HepG2 (cell line): ENCODE results near the gene RAB3C. TPM values are rescaled to one million over a fixed set of nuclear protein-coding genes. Genes with fewer than 3 reads are reported as not detected.

ENCODE experiments used
- ATAC-seq: fragments of 200-7000 bp; cut with Tn5 transposase; 3 replicates; pipeline ENCODE4 v1.9.1; 2020; ENCODE audit warnings: mild to moderate bottlenecking, moderate library complexity
- BruUV-seq: library from RNA; stranded (reverse); fragments of 400-500 nt; replicated peaks from 2 replicates; lab custom pipeline; 2021; lab: Mats Ljungman, UMichigan
- CTCF ChIA-PET: fragments of 300-600 bp; formaldehyde crosslinking; extraction: SDS; loops from one replicate; lab custom pipeline; 2021; ENCODE audit warnings: low total read pairs, inconsistent platforms, low intra/inter-chr PET ratio; lab: Yijun Ruan, JAX
- POLR2A ChIA-PET: fragments of 350-600 bp; sonication (Branson Sonifier 250); formaldehyde crosslinking; loops from one replicate; lab custom pipeline; 2020; ENCODE audit warnings: antibody characterized with exemption, inconsistent platforms; lab: Yijun Ruan, JAX
- DNase-seq: peaks from one replicate; pipeline ENCODE4 v3.0.0-alpha.2; 2015; ENCODE audit warnings: low spot score
- FAIRE-seq: peaks from 3 replicates; lab custom pipeline; 2011; peaks lifted over from hg19 to GRCh38; lab: Jason Lieb, UNC
- H2AFZ ChIP-seq: one replicate; pipeline ENCODE4 v1.6.1; 2011; ENCODE audit warnings: low read length, inconsistent platforms
- H3K27ac ChIP-seq: fragments of 300-600 bp; 3 replicates; pipeline ENCODE4 v1.8.0; 2011; ENCODE audit warnings: mixed run types, mild to moderate bottlenecking, mixed read lengths, low read length, inconsistent platforms; ENCODE audit not compliant: insufficient read depth; ENCODE audit errors: extremely low read length
- H3K27me3 ChIP-seq, 2 experiments: fragments of 200-600 bp in 1 of 2; 2 replicates in 1 of 2; 3 replicates in 1 of 2; pipeline versions ENCODE4 v1.6.0 to v1.8.0; 2011; ENCODE audit warnings: low read length in 2 of 2, mild to moderate bottlenecking in 2 of 2, moderate library complexity in 2 of 2, inconsistent platforms in 1 of 2; ENCODE audit not compliant: insufficient read depth in 2 of 2, control insufficient read depth in 1 of 2
- H3K36me3 ChIP-seq, 2 experiments: fragments of 200-600 bp in 1 of 2; replicated peaks in 1 of 2; 2 replicates in 1 of 2; 3 replicates in 1 of 2; pipeline versions ENCODE4 v1.5.1 to v1.8.0; 2011; ENCODE audit warnings: low read length in 2 of 2, inconsistent platforms in 1 of 2; ENCODE audit not compliant: insufficient read depth in 2 of 2, control insufficient read depth in 1 of 2
- H3K4me1 ChIP-seq: 2 replicates; pipeline ENCODE4 v1.5.1; 2012; ENCODE audit warnings: low read length, inconsistent platforms; ENCODE audit not compliant: insufficient read depth
- H3K4me2 ChIP-seq: 2 replicates; pipeline ENCODE4 v1.6.0; 2011; ENCODE audit warnings: low read depth, low read length, inconsistent platforms
- H3K4me3 ChIP-seq, 3 experiments: fragments of 200-600 bp in 1 of 3; sonication (generic), shearing (Covaris generic) in 1 of 3; replicated peaks in 1 of 3; 2 replicates each; pipeline ENCODE4 v1.5.1; 2011 to 2016; ENCODE audit warnings: low read length in 3 of 3, inconsistent platforms in 2 of 3, low read depth in 2 of 3, mild to moderate bottlenecking in 2 of 3, control low read depth in 1 of 3, mixed read lengths in 1 of 3; ENCODE audit not compliant: insufficient read depth in 1 of 3
- H3K79me2 ChIP-seq: one replicate; pipeline ENCODE4 v1.6.1; 2011; ENCODE audit warnings: low read length, inconsistent platforms; ENCODE audit not compliant: insufficient read depth
- H3K9ac ChIP-seq: 2 replicates; pipeline ENCODE4 v1.6.0; 2011; ENCODE audit warnings: mild to moderate bottlenecking, low read depth, low read length, inconsistent platforms; ENCODE audit not compliant: insufficient read depth
- H3K9me3 ChIP-seq: 2 replicates; pipeline ENCODE4 v1.5.1; 2012; ENCODE audit warnings: mild to moderate bottlenecking, low read length
- H4K20me1 ChIP-seq: 2 replicates; pipeline ENCODE4 v1.6.0; 2011; ENCODE audit warnings: inconsistent platforms, mild to moderate bottlenecking, low read length, moderate library complexity; ENCODE audit not compliant: insufficient read depth
- ARID2 ChIP-seq: sonication (generic); formaldehyde crosslinking; IDR thresholded peaks from 2 replicates; pipeline ENCODE4 v1.8.1; 2022; ENCODE audit warnings: mild to moderate bottlenecking, missing genetic modification reagents, borderline replicate concordance
- EED ChIP-seq: sonication (generic); formaldehyde crosslinking; IDR thresholded peaks from 2 replicates; pipeline ENCODE4 v1.5.0; 2020; ENCODE audit warnings: mild to moderate bottlenecking, missing genetic modification reagents
- EZH2 ChIP-seq: conservative IDR thresholded peaks from 2 replicates; pipeline ENCODE4 v1.6.1; 2012; ENCODE audit warnings: mild to moderate bottlenecking, low read depth, low read length, moderate library complexity
- GTF2F1 ChIP-seq: fragments of 150-350 bp; IDR thresholded peaks from 2 replicates; pipeline ENCODE4 v1.6.1; 2014; ENCODE audit warnings: low read length
- KIAA2018 ChIP-seq: sonication (generic); formaldehyde crosslinking; IDR thresholded peaks from 2 replicates; pipeline ENCODE4 v1.5.0; 2020; ENCODE audit warnings: mild to moderate bottlenecking, missing genetic modification reagents, borderline replicate concordance
- PATZ1 ChIP-seq: sonication (generic); formaldehyde crosslinking; IDR thresholded peaks from 2 replicates; pipeline ENCODE4 v1.4.0; 2020; ENCODE audit warnings: missing genetic modification reagents
- TRIM24 ChIP-seq: sonication (generic); formaldehyde crosslinking; IDR thresholded peaks from 2 replicates; pipeline ENCODE4 v1.8.0; 2022; ENCODE audit warnings: mild to moderate bottlenecking, missing genetic modification reagents
- ZBTB14 ChIP-seq: sonication (generic); formaldehyde crosslinking; IDR thresholded peaks from 2 replicates; pipeline ENCODE4 v1.4.0; 2020; ENCODE audit warnings: missing genetic modification reagents
- ZNF10 ChIP-seq: sonication (generic); formaldehyde crosslinking; IDR thresholded peaks from 2 replicates; pipeline ENCODE4 v1.4.0; 2020; ENCODE audit warnings: mild to moderate bottlenecking, low read depth, missing genetic modification reagents, borderline replicate concordance
- WGBS: methylation state at CpG from one replicate; pipeline ENCODE4 v1.1.6; 2017; ENCODE audit warnings: low lambda C conversion rate; 5-methylcytosine and 5-hydroxymethylcytosine counted together
- in situ Hi-C: cut with HindIII; loops from 2 replicates; pipeline ENCODE4 v1.10.0; 2017; ENCODE audit warnings: low pct_unique_long_range_greater_than_20kb; ENCODE audit not compliant: extremely low pct_ligation_motif_present
- intact Hi-C: fragments of 100-400 bp; cut with micrococcal nuclease; formaldehyde crosslinking; loops from one replicate; pipeline ENCODE4 v1.10.0; 2022; ENCODE audit not compliant: unreplicated experiment
- polyA plus RNA-seq, 8 experiments: library from polyadenylated mRNA; depleted of rRNA in 3 of 8; stranded (reverse) in 7 of 8; unstranded in 1 of 8; fragments of >200 nt; fragmentation: Illumina TruSeq in 4 of 8; extraction: Trizol in 4 of 8; gene quantifications; 2 replicates each; pipeline versions ENCODE4 v1.2.1 to v1.2.3, GENCODE V29; 2011 to 2016; ENCODE audit warnings: low read depth in 4 of 8, missing spikeins in 1 of 8, mixed read lengths in 1 of 8; ENCODE audit not compliant: insufficient read depth in 1 of 8
- total RNA-seq, 5 experiments: library from RNA; depleted of rRNA; stranded (reverse); fragments of >200 nt; fragmentation: Illumina TruSeq; extraction: Trizol; gene quantifications; 2 replicates each; pipeline ENCODE4 v1.2.3, GENCODE V29; 2016; ENCODE audit warnings: low read depth in 1 of 5
- TF ChIP-seq, protein P1 (sequence below): sonication (generic); formaldehyde crosslinking; IDR thresholded peaks from 2 replicates; pipeline ENCODE4 v1.8.1; 2022; ENCODE audit warnings: mild to moderate bottlenecking, missing genetic modification reagents
- TF ChIP-seq, protein P2 (sequence below): sonication (generic); formaldehyde crosslinking; IDR thresholded peaks from 2 replicates; pipeline ENCODE4 v1.4.0; 2020; ENCODE audit warnings: missing genetic modification reagents

RAB3C gene
- total and polyA plus RNA-seq, 2 of the 13 experiments (the other 11 are each of a cell fraction or from before 2014, with no cell fraction given), result not detected

GRCh38 chr5:58542709-58543108, 40.2 kb upstream of the RAB3C start:
- no peak for DNase-seq
- TF ChIP-seq, protein P1, sequence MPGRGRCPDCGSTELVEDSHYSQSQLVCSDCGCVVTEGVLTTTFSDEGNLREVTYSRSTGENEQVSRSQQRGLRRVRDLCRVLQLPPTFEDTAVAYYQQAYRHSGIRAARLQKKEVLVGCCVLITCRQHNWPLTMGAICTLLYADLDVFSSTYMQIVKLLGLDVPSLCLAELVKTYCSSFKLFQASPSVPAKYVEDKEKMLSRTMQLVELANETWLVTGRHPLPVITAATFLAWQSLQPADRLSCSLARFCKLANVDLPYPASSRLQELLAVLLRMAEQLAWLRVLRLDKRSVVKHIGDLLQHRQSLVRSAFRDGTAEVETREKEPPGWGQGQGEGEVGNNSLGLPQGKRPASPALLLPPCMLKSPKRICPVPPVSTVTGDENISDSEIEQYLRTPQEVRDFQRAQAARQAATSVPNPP (CRISPR knock-in tag), result no peak
- TF ChIP-seq ZBTB14 (CRISPR knock-in tag), result no peak
- TF ChIP-seq, protein P2, sequence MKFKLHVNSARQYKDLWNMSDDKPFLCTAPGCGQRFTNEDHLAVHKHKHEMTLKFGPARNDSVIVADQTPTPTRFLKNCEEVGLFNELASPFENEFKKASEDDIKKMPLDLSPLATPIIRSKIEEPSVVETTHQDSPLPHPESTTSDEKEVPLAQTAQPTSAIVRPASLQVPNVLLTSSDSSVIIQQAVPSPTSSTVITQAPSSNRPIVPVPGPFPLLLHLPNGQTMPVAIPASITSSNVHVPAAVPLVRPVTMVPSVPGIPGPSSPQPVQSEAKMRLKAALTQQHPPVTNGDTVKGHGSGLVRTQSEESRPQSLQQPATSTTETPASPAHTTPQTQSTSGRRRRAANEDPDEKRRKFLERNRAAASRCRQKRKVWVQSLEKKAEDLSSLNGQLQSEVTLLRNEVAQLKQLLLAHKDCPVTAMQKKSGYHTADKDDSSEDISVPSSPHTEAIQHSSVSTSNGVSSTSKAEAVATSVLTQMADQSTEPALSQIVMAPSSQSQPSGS (CRISPR knock-in tag), result no peak
- TF ChIP-seq EED, result no peak
- TF ChIP-seq GTF2F1, result no peak
- TF ChIP-seq EZH2, result no peak
- TF ChIP-seq TRIM24 (CRISPR knock-in tag), result no peak
- TF ChIP-seq ZNF10 (CRISPR knock-in tag), result no peak
- TF ChIP-seq KIAA2018 (CRISPR knock-in tag), result no peak
- no peak for TF ChIP-seq ARID2 (CRISPR knock-in tag)
- TF ChIP-seq PATZ1 (CRISPR knock-in tag), result no peak

More at GRCh38 chr5:58542709-58543108, 40.2 kb upstream of the RAB3C start:
- Histone ChIP-seq H3K9ac (no peak overlapping the region), H3K27ac (no peak overlapping the region), H3K4me1 (no peaks in the 10 kb centered on the region), H2AFZ (no peak overlapping the region), H3K27me3 (no peaks in the 10 kb centered on the region), H3K9me3 (no peaks in the 10 kb centered on the region), H3K4me3 (no peak overlapping the region), H3K4me2 (no peak overlapping the region), H3K36me3 (no peaks in the 10 kb centered on the region), H4K20me1 (no peaks in the 10 kb centered on the region), H3K79me2 (no peaks in the 10 kb centered on the region)
- in situ Hi-C loops (no loop called here), intact Hi-C loops (no loop called here)
- POLR2A ChIA-PET, result no interaction called here
- 0% methylated on average over 1 of the region's 1 CpG for WGBS
- FAIRE-seq, result no peak
- BruUV-seq, result no TSS peak
- CTCF ChIA-PET, result no interaction called here
- no peak for ATAC-seq
